Parathyroid adenoma (tissue), 2 donors: ENCODE measurements around the gene TMSB4X.
A peak's percentile ranks its signal among the peaks of the same experiment; 100 is the strongest.
"Not testable (repeated sequence)": the region's sequence is repeated elsewhere in the genome, so short reads cannot be mapped to it uniquely, and the experiment has no call there.

Source experiments
- H2AFZ ChIP-seq: fragments of 300-600 bp; sonication (generic); one replicate; pipeline ENCODE4 v1.7.0; 2017; ENCODE audit warnings: antibody characterized with exemption, mild to moderate bottlenecking
- H3K27ac ChIP-seq: fragments of 300-600 bp; sonication (generic); one replicate; pipeline ENCODE4 v1.7.0; 2017
- H3K27me3 ChIP-seq: fragments of 300-600 bp; sonication (generic); one replicate; pipeline ENCODE4 v1.7.0; 2017; ENCODE audit warnings: low read length; ENCODE audit not compliant: control insufficient read depth, insufficient read depth
- H3K36me3 ChIP-seq: fragments of 300-600 bp; sonication (generic); one replicate; pipeline ENCODE4 v1.7.0; 2017; ENCODE audit warnings: low read length; ENCODE audit not compliant: control insufficient read depth, insufficient read depth
- H3K4me1 ChIP-seq: fragments of 300-600 bp; sonication (generic); one replicate; pipeline ENCODE4 v1.7.0; 2017; ENCODE audit warnings: control low read depth
- H3K4me2 ChIP-seq: fragments of 300-600 bp; sonication (generic); one replicate; pipeline ENCODE4 v1.7.0; 2017; ENCODE audit warnings: low read length
- H3K4me3 ChIP-seq: fragments of 300-600 bp; sonication (generic); one replicate; pipeline ENCODE4 v1.7.0; 2017; ENCODE audit warnings: low read depth, low read length
- H3K79me2 ChIP-seq: fragments of 300-600 bp; sonication (generic); one replicate; pipeline ENCODE4 v1.7.0; 2017; ENCODE audit warnings: control low read depth
- H3K9ac ChIP-seq: fragments of 300-600 bp; sonication (generic); one replicate; pipeline ENCODE4 v1.7.0; 2017; ENCODE audit warnings: mild to moderate bottlenecking
- H3K9me3 ChIP-seq: fragments of 300-600 bp; sonication (generic); one replicate; pipeline ENCODE4 v1.7.0; 2017; ENCODE audit warnings: low read length; ENCODE audit not compliant: control insufficient read depth
- CTCF ChIP-seq: fragments of 300-600 bp; sonication (generic); IDR thresholded peaks from one replicate; pipeline ENCODE4 v1.7.0; 2017; ENCODE audit warnings: antibody characterized with exemption, mild to moderate bottlenecking
- donor health status: primary hyperparathyroidism.

The TMSB4X gene

GRCh38 chrX:12974305-12974795, 560 bp upstream of the TMSB4X start:
- H3K79me2 ChIP-seq, result no peaks in the 10 kb centered on the region
- H3K27me3 ChIP-seq, result no peaks in the 10 kb centered on the region
- H2AFZ ChIP-seq, result no peak overlapping the region
- H3K36me3 ChIP-seq, result no peaks in the 10 kb centered on the region
- no peaks in the 10 kb centered on the region for H3K4me1 ChIP-seq
- H3K4me3 ChIP-seq, result peak overlapping the region; percentile 73
- peak overlapping the region; percentile 44 for H3K27ac ChIP-seq
- no peak for TF ChIP-seq CTCF
- peak overlapping the region; percentile 76 for H3K4me2 ChIP-seq
- H3K9me3 ChIP-seq, result no peaks in the 10 kb centered on the region
- H3K9ac ChIP-seq, result no peak overlapping the region

- Histone ChIP-seq H3K4me2 (peak overlapping the region; percentile 76), H3K4me3 (peak overlapping the region; percentile 73), H3K9me3 (no peaks in the 10 kb centered on the region), H3K27me3 (no peaks in the 10 kb centered on the region), H3K4me1 (no peaks in the 10 kb centered on the region), H3K27ac (peak overlapping the region; percentile 80), H3K79me2 (no peaks in the 10 kb centered on the region), H3K9ac (no peak overlapping the region), H3K36me3 (no peaks in the 10 kb centered on the region), H2AFZ (peak overlapping the region; percentile 83)
- TF ChIP-seq CTCF, result no peak
These were observed 708 bp downstream of the TMSB4X start for GRCh38 chrX:12975670-12975965.

GRCh38 chrX:12975991-12976558, 1.2 kb downstream of the TMSB4X start:
- Histone ChIP-seq H3K79me2 (no peaks in the 10 kb centered on the region), H3K36me3 (no peaks in the 10 kb centered on the region), H3K4me3 (peak overlapping the region; percentile 73), H3K27ac (peak overlapping the region; percentile 80), H3K27me3 (no peaks in the 10 kb centered on the region), H3K9ac (no peak overlapping the region), H3K4me1 (no peaks in the 10 kb centered on the region), H3K9me3 (no peaks in the 10 kb centered on the region), H3K4me2 (peak overlapping the region; percentile 76), H2AFZ (peak overlapping the region; percentile 83)
- no peak for TF ChIP-seq CTCF

- not testable (repeated sequence) for H3K9ac ChIP-seq, H3K4me2 ChIP-seq, H3K9me3 ChIP-seq, H3K79me2 ChIP-seq, H3K4me3 ChIP-seq, H3K27ac ChIP-seq, H3K27me3 ChIP-seq, H2AFZ ChIP-seq, H3K4me1 ChIP-seq, H3K36me3 ChIP-seq
These were observed 2.2 kb downstream of the TMSB4X start for GRCh38 chrX:12976819-12977732.

- H3K79me2 ChIP-seq, result no peaks in the 10 kb centered on the region
- H3K36me3 ChIP-seq, result no peaks in the 10 kb centered on the region
- TF ChIP-seq CTCF, result no peak
- no peak overlapping the region for H2AFZ ChIP-seq
- H3K9ac ChIP-seq, result no peak overlapping the region
- H3K27ac ChIP-seq, result no peak overlapping the region
- no peaks in the 10 kb centered on the region for H3K27me3 ChIP-seq
- H3K4me2 ChIP-seq, result no peak overlapping the region
- H3K4me3 ChIP-seq, result peak overlapping the region; percentile 11
- no peaks in the 10 kb centered on the region for H3K9me3 ChIP-seq
- H3K4me1 ChIP-seq, result no peaks in the 10 kb centered on the region
These were observed 2.9 kb downstream of the TMSB4X start for GRCh38 chrX:12977761-12978204.
